ENCODE measurements around the gene TMUB1.
A peak's percentile ranks its signal among the peaks of the same experiment; 100 is the strongest.

Gene TMUB1

DNA sequence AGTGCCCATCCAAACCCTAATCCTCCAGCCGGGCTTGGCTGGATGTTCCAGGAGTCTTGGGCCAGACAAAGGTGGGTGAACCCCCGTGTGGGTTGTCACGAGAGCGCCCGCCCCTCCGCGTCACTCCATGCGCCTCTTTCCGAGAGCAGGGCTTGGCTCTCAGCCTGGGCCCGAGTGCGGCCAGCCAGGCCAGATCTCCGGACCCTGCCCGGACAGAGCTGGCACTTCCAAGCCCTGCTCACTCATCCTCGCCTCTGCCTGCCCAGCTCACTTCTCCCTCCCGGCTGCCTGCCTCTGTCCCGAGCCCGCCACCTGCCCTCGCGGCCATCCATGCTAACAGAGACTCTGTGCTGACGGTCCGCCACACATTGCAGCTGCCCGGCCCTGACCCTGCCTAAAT is 37.6 kb upstream of the TMUB1 start:
- DNase-seq, result no peak

- DNase-seq, result no peak
Observed at GRCh38 chr7:151119902-151120301, 36.6 kb upstream of the TMUB1 start.

GRCh38 chr7:151119055-151119415 is 35.7 kb upstream of the TMUB1 start:
- DNase-seq, result no peak

DNA sequence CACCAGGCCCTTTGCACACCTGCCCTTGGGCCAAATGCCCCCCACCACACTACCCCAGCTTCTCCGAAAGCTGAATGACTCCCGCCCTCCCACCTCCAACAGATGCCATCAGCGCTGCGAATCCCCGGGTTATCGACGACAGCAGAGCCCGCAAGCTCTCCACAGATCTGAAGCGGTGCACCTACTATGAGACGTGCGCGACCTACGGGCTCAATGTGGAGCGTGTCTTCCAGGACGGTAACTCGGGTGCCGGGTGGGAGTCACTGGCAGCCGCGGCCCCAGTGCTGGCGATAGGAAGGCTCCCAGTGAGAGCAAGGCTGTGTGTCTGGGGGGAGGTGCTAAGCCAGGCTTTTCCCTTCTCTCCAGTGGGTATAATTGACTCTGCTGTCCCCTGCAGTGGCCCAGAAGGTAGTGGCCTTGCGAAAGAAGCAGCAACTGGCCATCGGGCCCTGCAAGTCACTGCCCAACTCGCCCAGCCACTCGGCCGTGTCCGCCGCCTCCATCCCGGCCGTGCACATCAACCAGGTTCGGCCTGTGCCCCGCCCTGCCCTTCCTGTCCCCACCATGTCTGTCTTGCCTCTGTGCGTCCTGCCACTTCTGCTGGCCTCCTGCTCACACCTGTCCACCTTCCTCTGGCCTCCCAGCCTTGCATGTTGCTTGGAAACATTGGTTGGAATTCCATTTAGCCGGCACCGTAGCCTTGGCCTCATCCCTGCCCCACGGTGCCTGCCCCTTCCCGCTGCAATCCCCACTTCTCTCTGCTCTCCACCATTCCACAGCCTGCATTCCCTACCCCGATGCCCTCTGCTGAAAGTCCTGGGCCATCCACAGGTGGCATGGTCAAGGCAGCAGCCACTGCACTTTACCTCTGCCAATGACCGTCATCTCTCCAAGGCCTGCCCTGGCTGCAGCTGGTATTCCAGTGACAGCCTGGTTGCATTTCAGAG is 35.1 kb upstream of the TMUB1 start:
- no peak for DNase-seq

GRCh38 chr7:151117565-151117964 is 34.3 kb upstream of the TMUB1 start:
- peak in 1 of 4 experiments; percentile 42 for DNase-seq

- DNase-seq, result no peak
Observed at GRCh38 chr7:151116603-151117440, 33.5 kb upstream of the TMUB1 start.

- DNase-seq, result no peak
Observed at GRCh38 chr7:151115836-151116418, 32.6 kb upstream of the TMUB1 start.

- peak in 1 of 4 experiments; percentile 7 for DNase-seq
Observed at GRCh38 chr7:151115121-151115835, 32.0 kb upstream of the TMUB1 start.

GRCh38 chr7:151114151-151115090 is 31.1 kb upstream of the TMUB1 start:
- DNase-seq, result no peak

- DNase-seq, result no peak
Observed at GRCh38 chr7:151113344-151114150, 30.3 kb upstream of the TMUB1 start.

DNA sequence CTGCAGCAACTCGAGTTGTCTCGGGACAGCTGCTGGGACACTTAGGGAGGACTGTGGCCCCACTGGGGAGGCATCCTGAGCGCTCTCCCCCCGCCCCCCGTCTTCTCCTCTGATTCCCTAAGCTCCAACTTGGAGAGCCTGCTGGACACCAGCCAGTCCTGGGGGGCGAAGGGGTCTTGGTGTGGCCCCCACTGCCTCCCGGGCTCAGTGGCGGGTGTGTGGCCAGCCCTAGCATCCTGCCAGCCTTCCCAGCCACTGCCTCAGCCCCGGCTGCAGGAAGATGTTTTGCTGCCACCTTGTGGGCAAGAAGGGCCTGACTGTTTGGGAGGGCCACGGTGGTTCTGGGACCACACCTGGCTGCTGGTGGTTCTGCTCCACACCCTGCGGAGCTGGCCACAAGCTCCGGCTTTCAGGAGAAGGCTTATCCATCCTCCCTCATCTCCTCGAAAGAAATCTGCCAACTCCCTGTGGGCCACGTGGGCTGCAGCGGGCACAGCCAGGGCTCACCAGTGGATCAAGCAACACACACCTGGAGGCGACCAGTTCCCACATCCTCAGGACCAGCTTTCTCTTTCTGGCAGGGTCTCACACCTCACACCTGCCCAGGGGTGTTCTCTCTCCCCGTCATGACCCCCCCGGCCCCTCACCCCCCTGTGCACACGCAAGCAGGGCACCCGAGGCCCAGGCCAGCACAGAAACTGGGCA is 27.8 kb upstream of the TMUB1 start:
- DNase-seq, result peak; percentile 26 to 67 (median 52)

DNA sequence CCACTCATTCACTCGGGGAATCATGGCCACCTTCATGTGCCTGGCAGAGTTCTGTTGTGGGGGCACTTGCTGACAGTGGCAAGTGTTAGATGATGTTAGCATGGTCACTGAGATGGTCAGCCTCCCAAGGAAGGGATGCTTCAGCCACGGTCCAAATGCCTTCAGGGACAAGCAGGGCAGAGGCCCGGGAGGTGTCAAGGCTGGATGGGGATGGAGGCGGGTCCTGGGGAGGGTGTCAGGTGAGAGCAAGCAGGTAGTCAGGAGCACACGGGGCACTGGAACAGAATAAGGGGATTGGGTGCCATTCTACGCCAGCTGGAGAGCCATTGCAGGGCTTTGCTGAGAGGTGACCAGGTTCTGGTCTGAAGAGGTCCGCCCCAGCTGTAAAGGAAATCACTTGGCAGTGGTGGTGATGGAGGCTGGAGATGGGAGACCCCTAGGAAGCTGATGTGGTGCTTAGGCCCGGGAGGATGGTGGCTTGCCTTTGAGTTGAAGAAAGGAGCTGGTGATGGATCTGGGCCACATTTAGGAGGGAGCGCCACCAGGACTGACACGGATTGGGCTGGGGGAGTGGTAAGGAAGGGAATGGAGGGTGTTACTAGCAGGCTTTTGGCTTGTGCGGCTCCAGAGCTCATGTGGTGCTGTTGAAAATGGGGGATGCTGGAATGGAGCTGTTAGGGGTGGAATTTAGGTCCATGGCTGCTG is 27.1 kb upstream of the TMUB1 start:
- DNase-seq, result no peak

DNA sequence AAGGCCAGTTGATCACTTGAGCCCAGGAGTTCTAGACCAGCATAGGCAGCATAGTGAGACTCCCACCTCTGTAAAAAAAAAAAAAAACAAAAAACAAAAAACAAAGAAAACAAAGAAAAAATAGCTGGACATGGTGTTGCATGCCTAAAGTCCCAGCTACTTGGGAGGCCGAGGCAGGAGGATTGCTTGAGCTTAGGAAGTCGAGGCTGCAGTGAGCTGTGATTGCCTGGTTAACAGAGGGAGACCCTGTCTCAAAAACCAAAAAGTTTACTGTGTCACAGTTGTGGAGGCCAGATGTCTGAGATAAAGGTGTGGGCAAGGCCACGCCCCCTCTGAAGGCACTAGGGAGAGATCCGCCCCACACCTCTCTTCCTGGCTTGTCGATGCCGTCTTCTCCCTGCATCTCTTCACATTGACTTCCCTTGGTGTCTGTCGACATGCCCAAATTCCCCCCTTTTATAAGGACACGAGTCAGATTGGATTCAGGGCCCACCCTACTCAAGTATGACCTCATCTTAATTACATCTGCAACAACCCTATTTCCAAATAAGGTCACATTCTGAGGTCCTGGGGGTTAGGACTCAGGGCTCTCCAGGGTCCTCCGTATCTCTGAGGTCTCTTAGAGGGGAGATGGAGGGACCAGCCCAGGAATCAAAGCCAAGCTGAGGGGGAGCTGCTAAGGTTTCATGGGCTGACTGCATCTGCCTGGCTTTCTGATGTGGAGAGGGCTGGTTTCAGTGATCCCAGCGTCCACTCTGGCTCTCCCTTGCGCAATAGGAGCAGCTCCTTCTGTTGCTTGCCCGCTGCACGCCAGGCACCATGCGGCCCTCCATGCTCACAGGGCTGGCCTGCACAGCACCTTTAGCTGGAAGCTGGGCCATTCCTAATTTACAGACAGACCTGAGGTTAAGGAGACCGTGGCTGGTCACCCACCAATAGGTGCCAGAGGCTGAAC is 26.1 kb upstream of the TMUB1 start:
- DNase-seq, result no peak

DNA sequence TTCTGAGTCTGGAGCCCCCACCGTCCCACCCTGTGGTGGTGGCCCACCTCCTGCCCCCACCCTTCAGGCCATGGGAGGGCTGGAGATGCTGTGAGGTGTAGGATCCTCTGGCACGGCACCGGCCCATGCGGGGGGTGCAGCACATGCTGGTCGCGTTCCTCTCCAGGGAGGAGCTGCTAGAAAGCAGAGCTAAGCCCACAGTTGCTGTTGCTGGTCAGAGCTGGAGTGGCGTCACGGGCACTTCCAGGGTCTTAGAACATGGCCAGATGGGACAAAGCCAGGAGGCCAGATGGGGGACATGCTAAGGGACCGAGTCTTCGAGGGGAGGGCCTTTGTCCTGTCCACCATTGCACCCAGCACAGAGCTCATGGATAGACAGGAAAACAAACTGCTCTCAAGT is 24.6 kb upstream of the TMUB1 start:
- no peak for DNase-seq

DNA sequence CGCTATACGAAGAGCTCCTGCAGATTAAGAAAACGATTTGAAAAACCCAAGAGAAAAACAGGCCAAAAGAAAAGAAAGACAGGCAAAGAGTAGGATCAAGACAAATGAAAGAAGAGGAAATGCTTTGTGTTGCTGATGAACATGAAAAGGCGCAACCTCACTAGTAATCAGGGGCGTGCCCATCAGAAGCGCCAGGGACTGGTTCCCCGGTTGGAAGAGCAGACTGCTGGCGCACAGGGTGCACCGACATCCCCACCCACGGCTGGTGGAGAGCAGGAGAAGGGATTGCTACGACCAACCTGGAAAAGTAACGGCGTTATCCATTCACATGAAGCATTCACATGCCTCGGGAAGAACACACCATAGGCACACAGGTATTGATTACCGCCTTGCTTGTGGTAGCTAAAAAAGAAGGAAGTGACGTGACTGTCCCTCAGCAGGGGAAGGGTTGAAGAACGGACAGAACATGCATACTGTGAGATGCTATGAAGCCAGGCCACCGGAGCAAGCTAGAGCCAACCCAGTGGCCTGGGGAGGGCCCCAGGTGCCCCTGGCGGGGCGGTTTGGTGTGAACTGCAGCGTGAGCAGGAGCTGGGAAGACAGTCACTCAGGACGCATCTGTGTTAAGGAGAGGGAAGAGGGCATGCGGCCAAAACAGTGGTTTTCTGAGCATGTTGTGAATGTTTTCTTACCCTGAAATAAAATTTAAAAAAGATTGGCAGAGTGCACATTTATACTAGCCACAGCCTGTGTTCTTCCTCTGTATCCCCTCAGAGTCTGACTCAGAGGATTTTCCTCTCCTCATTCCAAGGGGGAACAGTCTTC is 21.3 kb upstream of the TMUB1 start:
- no peak for DNase-seq

GRCh38 chr7:151103973-151104372 is 20.7 kb upstream of the TMUB1 start:
- DNase-seq, result no peak

DNA sequence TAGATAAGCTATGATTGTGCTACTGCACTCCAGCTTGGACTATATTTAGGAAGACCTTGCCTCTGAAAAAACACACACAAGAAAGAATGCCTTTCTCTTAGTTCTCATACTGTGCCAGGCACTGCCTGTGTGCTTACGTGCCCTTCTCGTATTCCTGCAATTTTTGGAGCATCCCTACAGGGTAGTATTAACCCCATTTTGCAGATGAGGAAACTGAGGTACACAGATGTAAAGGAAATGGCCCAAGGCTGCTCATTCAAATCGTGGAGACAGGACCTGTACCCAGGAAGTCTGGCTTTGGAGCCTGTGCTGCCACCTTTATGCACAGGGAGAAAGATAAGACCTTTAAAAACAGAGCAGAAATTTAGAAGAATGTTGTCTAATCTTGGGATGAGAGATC is 19.7 kb upstream of the TMUB1 start:
- no peak for DNase-seq
